GM18861 (cell line): Measurements from ENCODE around the gene IL11.
"Not testable (repeated sequence)": the region's sequence is repeated elsewhere in the genome, so short reads cannot be mapped to it uniquely, and the experiment has no call there.

ENCODE experiments used
- ATAC-seq: cut with Tn5 transposase; IDR thresholded peaks from one replicate; pipeline ENCODE4 v1.9.1; 2021; ENCODE audit not compliant: unreplicated experiment

The IL11 gene

DNA sequence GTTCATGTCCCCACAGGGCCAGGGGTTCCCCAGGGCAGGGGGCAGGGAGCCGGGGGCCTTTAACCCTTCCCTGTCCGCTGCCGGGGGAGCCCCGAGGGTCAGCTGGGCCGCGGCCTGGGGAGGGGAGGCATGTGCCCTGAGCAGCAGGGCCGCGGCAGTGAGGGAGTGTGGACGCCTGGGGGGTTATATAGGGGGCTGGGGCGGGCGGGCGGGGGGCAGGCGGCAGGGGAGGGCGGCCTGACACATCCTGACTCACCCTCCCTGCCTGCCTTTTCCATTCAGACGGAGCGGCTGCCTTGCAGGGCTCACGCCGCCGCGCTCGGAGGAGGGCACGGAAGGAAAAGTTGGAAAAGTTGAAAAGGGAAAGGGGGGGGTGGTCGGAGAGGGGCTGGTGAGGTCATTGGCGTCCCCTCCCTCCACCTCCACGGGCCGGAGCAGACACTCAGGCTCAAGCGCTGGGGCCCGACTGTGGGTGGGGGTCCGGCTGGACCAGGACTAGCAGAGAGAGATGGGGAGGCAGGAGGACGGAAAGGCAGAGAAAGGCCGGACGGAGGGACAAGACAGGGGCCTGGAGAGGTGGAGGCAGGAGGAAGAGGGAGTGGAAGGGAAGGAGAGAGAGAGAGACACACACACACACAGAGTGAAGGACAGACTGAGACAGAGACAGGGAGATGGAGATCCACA, at the start of gene IL11:
TSS of gene IL11 (minus strand) at position 159 of the 684 bp plus-strand sequence. CDS start at position 6, 153 bp downstream.
- ATAC-seq, result no peak

DNA sequence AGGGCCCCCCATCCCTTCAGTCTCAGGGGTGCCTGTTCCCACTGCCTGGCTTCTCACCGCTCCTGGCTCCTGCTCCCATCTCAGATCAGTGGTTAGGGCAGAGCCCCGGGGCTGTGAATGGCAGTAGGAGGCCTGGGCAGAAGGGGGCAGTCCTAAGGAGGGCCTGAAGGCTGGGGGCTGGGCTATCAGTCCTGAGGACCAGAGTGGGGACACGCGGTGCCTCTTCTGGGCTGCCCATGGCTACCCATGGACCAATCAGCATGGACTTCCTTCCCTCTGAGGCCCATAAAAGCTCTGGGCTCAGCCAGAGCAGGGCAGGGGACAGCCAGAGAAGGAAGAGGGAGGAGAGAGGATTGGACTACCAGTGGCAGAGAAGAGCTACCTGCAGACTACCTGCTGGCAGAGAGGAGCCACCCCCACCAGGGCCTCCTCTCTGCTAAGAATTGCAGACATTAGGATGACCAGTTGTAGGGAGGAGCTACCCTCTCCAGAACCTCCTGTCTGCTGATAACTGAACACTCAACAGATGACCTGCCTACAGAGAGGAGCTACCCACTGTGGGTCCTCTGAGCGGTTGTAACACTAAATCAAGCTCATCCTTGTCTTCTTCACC, 49.5 kb upstream of the IL11 start:
- ATAC-seq, result no peak

DNA sequence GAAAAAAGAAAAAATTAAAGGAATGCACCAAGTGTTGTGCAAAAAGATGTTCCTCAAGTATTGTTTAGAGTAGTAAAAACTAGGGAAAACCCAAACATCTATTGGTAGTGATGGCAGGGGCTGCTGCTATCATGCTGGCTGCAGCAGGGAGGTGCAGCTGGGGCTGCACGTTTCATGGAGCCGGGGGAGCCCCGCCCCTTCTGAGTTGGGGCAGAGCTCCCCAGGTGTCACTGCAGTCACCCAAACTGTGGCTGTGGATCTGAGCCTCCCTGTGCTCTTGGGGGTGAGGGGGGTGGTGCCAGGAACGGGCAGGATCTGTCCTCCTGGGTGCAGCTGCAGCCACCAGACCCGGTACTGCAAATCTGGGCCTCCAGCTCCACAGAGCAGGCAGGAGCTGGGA, 48.8 kb upstream of the IL11 start:
- no peak for ATAC-seq

DNA sequence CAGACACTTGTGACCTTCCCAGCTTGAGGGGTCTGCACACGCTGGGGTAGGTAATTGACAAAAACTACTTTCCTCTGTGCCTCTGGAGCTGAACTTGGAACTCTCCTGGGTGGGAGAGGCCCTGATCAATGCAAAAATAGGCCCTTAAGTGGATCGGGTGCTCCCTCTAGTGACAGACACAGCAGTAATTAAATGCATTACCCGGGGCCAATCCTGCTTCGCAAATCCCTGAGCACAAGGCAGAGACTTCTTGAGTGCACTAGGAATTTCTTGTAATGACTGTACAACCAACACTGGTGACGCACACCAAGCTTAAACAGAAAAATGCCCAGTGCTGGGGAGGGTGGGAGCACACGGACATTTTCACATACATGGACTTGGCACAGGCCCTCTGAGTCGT, 47.9 kb upstream of the IL11 start:
- no peak for ATAC-seq

DNA sequence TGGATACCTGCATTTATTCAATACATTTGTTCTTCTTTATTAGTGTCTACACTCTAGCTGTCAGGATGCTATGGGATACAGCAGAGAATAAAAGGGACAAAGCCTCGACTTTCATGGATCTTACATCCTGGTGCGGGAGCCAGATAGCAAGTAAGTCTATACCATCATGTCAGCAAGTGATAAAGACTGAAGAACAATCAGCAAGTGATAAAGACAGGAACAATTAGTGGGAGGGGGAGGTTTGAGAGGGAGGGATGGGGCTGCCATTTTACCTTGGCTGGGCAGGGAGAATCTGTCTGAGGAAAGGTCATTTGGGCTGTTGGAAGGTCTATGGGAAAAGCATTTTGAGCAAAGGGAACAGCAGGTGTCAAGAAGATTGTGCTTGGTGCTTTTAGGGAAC, 39.9 kb upstream of the IL11 start:
- ATAC-seq, result no peak

DNA sequence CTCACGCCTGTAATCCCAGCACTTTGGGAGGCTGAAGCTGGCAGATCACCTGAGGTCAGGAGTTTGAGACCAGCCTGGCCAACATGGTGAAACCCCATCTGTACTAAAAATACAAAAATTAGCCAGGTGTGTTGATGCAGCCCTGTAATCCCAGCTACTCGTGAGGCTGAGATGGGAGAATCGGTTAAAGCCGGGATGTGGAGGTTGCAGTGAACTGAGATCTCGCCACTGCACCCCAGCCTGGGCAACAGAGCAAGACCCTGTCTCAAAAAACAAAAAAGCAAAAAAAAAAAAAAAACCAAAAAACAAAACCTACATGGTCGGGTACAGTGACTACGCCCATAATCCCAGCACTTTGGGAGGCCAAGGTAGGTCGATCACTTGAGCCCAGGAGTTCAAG, 38.9 kb upstream of the IL11 start:
- not testable (repeated sequence) for ATAC-seq

DNA sequence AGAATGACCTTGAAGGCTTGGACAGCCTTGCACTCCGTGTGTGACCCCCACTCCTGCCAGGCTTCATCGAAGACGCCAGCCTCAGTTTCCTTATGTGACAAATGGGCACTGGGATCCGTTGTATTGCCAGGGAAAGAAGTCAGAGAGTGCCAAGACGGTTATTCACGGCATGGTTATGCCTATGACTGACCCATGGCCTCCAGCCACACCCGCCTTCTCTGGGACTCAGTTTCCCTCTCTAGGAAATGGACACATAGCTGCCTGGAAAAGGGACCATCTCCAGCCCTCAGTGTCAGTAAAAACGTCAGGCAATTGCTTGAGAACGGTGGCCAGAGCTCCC, 38.2 kb upstream of the IL11 start:
- ATAC-seq, result no peak

DNA sequence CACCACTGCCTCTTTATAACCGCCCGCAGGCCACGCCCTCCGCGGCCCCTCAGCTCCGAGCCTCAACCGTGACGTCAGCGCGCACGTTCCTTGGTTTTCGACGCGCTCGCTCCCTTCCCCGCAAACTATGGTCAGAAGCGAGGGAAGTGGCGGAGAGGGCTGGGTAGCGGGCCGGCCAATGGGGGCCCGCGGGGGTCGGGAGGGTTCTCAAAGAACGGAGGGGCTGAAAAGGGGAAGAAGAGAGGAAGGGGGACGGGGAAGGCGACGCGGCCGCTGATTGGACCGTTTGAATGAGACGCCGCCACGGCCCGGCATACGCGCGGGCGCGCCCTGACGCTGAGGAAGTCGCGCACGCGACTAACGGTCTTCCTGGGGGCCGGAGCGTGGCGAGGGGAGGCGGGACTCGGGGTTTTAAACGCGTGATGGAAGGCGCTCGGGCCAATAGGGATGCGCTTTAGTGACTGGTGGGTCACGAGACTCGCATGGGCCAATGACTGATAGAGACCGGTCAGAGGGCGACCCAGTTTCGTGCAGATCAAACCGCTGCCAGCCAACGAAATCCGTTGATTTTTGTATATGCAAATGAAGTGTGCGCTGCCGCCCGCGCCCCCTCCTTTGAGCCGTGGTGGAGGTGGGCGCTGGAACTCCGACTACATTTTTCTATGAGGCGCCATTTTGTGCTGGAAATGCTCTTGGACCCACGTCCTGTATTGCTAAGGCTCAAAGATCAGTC, 37.7 kb upstream of the IL11 start:
- peak; percentile 66 for ATAC-seq

DNA sequence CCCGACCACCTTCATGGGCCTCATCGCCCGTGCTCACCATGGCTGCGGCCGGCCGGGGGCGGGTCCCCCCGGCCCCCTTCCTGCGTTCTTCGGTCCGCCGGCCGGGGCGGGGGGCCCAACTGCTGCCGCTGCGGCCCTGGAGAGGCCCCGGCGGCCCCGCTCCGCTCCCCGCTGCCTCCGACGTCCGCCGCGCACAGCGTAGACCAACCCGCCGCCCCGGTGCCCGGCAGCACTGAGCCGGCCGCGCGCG, 37.2 kb upstream of the IL11 start, which contains the start of gene UBE2S:
TSS of gene UBE2S (minus strand) at position 239 of the 250 bp plus-strand sequence. CDS start at position 40, 199 bp downstream.
- peak; percentile 59 for ATAC-seq

DNA sequence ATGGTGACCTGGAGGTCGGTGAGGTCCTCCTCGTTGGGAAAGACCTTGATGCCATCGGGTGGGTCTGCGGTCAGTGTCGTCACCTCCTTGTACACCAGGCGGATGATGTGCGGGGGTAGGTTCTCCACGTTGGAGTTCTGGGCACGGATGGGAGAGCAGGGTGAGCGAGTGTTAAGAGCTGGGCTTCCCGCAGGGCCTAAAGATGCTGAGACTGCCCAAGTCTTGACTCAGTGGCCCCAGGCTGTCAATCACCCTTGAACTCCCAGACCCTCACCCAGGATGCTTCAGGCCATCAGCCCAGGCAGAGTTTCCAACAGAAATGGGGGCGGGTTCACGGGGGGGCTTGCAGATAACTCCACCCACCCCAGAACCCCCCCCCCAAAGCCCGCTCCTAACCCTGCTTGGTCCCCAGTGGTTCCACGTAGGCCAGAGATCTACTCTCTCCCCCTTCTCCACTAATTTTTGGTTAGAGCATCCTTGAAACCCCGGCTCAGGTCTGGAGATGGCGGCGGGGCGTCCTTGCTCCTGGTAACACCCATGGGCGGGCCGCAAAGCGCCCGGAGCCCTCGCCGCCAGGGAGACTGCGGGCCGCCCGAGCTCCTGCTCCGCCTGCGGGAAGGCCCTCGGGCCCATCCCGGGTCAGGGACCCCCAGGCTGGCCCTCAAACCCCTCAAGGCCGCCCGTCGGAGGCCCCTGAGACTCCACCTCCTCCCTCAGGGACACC, 36.7 kb upstream of the IL11 start:
- no peak for ATAC-seq

- ATAC-seq, result no peak
Observed at GRCh38 chr19:55406091-55406825, 36.0 kb upstream of the IL11 start.

- no peak for ATAC-seq
Observed at GRCh38 chr19:55405638-55406037, 35.4 kb upstream of the IL11 start.

DNA sequence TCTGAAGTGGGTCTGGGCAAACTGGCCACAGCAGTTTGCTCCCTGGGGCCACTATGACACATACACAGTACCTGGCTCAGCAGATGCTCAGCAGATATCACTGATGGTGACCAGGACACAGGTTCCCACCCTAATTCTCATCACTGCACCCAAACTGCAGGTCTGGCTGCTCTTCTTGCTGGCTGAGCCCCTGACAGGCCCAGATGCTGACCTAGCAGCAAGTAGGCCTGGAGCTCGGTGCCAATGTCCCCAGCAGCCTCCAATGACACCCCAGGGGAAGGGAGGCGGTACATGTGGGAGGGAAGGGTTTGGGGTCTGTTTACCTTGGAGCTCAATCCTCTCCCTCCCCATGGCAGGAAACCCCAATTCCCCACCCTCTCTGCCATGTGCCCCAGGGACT, 32.2 kb upstream of the IL11 start:
- ATAC-seq, result no peak

DNA sequence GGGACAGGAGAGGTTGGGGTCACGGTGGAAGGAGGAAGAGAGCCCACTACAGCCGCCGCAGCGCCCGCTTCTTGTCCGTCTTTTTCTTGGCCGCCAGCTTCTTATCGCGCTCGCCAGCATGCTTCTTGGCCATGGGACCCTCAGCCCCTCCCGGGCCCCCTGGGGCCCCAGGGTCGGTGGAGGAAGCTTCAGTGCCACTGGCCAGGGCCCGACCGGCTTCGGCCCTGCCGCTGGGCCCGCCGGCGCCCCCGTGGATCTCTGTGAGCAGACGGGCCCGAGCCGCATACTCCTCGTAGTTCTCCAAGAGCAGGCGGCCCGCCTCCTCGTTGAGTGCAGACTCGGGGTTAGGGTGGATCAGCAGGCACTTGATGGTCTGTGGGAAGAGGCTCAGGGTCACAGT, 31.1 kb upstream of the IL11 start:
- ATAC-seq, result not testable (repeated sequence)

DNA sequence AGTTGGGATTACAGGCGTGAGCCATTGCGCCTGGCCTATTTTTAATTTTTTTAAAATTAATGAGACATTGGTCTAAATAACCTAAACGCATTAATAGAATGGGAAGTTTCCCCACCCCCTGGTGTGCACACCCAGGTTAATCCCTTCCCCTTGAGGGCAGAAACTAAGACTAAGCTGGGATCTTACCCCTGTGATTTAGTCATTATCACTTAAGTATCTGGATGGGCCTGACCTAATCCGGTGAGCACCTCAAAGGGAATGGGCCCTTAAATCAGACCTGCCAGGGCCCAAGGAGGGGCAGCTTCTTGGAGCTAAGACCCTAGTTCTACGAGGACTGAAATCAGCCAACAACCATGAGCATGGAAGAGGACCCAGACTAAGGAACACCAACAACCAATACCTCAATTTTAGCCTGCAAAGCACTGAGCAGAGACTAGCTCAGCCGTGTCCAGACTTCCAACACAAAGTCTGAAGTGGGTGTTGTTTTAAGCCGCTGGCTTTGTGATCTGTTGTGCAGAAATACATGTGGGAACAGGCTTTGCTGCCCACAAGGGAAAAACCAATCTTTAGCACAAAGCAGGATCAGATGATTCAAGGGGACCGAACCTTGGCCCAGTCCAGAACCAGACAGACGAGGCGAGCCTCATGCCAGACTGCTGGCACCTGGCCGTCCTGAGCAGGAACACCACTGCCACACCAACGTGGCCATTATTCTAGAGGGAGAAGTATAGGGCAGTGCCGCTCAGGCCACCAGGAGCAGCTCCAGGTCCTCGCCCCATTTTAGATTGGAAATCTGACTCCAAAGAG, 30.2 kb upstream of the IL11 start:
- no peak for ATAC-seq

GRCh38 chr19:55398200-55398925, 28.1 kb upstream of the IL11 start:
- no peak for ATAC-seq

- no peak for ATAC-seq
Observed at GRCh38 chr19:55392820-55393761, 22.8 kb upstream of the IL11 start.
